NOMO-1 treated with dmso at 0.1 percent for 144 hours (cell line): ENCODE data around the gene DGAT2L6.

ENCODE experiments used
- DNase-seq: peaks from one replicate; lab custom pipeline; 2025; ENCODE audit not compliant: unreplicated experiment; lab: John Stamatoyannopoulos, UW

Gene DGAT2L6, protein sequence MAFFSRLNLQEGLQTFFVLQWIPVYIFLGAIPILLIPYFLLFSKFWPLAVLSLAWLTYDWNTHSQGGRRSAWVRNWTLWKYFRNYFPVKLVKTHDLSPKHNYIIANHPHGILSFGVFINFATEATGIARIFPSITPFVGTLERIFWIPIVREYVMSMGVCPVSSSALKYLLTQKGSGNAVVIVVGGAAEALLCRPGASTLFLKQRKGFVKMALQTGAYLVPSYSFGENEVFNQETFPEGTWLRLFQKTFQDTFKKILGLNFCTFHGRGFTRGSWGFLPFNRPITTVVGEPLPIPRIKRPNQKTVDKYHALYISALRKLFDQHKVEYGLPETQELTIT

GRCh38 chrX:70176938-70177533, at the start of gene DGAT2L6:
Gene DGAT2L6 (plus strand): TSS chrX:70177483. CDS start chrX:70177583, 100 bp downstream.
- no peak for DNase-seq

DNA sequence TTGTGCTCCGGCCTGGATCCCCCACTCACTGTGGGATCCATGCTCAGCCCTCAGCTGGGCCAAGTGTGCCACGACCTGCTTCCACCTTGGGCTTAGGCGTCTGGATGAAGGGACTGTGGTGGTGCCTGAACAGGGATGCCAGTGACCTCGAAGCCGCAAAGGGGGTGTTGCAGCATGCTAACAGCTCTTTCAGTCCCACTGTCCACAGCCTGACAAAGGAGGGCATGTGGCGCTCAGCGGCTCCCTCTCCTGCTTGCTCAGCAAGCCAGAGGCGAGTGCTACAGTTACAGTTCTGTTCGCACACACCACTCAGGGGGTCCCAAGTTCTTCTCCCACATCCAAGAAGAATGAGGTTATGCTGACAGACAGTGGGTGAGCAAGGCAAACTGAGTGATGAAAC, 49.2 kb upstream of the DGAT2L6 start:
- no peak for DNase-seq

- no peak for DNase-seq
Measured at GRCh38 chrX:70129816-70130215, 47.5 kb upstream of the DGAT2L6 start.

GRCh38 chrX:70132224-70132623, 45.1 kb upstream of the DGAT2L6 start:
- no peak for DNase-seq

DNA sequence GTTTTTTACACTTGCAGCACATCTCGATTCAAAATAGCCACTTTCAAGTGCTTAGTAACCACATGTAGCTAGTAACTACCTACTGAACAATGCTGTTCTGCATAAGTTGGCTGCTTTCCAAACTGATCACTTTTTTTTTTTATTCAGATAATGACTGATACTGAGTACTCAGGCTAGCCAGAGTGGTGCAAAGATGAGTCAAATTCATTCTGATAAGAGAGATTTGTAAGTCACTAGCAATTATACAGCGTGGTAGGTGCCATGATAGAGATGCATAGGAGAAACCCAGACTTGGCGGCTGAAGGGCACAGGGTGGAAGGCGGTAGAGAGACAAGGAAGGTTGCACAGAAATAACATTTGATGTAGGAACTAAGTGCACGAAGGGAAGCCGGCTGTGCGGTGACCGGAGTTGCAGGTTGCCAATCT, 44.4 kb upstream of the DGAT2L6 start:
- no peak for DNase-seq

- DNase-seq, result peak; percentile 79
Measured at GRCh38 chrX:70133303-70134115, 43.8 kb upstream of the DGAT2L6 start, which contains the start of gene IGBP1. Gene IGBP1 (plus strand): TSS chrX:70133447. CDS start chrX:70133948, 501 bp downstream.

- DNase-seq, result no peak
Measured at GRCh38 chrX:70134116-70134477, 43.2 kb upstream of the DGAT2L6 start.

GRCh38 chrX:70138622-70139021, 38.7 kb upstream of the DGAT2L6 start:
- no peak for DNase-seq

DNA sequence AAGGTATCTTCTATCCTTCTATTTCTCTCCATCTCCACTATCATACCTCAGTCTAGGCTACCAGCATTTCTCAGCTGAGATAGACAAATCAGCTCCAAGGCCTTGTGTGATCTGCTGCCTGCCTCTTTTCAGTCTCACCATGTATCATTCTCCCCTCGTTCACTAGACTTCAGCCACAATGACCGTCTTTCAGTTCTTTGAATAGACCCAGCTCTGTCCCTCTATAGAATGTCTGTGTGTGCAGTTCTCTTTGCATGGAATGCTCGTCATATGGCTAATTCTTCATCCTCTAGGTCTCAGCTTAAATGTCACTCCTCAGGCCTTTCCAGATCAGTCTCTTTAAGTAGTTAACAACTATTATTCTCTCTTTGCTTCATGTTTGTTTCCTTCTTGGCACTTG, 37.5 kb upstream of the DGAT2L6 start:
- DNase-seq, result no peak

DNA sequence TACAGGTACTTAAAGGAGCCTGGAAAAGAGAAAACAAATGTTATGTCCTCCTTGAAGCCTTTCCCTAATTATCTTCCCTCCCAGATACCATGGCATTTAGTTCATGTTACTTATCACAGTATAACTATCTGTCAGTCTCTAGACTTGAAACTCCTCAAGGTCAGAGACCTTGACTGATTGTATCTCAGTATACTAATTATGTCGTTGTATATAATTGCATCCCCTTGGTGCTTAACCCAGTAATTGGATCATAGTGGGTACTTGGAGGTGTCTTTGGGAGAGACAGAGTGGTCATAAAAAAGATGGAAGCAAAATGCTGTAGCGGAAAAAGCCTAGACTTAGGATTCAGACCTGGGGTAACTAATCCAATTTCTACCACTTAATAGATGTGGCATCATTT, 35.9 kb upstream of the DGAT2L6 start:
- DNase-seq, result no peak

GRCh38 chrX:70166601-70167590, 10.4 kb upstream of the DGAT2L6 start:
- DNase-seq, result no peak

DNA sequence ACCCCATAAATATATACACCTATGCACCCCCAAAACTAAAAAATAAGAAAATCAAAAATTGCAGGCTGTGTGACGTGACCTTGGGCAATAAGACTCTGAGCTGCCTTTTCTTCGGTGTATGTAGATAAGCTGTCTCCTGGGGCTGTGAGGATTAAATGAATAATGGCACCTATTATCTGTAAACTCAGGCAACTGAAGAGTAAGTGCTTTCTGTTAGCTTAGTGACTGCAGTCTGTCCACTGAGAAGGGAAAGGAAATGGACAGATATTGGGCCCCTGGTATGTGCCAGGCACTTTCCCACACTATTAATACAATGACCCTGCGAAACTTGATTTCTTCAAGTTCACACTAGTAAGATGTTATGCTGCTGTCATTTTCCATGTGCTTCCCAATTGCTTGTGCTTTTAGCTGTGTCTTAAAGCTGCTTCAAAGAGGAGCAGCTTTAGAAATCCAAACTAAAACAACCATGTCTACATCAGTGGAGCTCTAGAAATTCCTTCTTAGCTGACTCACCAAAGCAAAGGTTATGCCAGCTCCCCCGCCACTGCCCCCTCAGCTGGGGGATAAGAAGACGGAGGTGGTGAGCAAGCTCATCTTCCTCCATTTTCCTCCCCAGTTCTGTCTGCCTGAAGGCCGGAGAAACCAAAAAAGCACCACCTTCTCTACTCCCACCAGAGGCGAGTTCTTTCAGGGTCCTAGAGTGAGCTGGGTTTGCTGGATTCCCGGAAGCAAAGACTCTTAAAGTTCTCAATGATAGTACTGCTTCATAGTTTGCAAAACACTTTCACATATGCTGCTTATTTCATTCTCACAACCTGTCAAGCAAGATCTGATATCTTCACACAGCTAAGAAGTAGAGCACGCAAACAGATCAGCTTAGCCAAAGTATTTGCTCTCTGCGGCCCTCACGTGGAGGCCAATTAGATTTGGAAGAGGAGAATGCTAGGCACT, 8.8 kb upstream of the DGAT2L6 start:
- DNase-seq, result no peak

DNA sequence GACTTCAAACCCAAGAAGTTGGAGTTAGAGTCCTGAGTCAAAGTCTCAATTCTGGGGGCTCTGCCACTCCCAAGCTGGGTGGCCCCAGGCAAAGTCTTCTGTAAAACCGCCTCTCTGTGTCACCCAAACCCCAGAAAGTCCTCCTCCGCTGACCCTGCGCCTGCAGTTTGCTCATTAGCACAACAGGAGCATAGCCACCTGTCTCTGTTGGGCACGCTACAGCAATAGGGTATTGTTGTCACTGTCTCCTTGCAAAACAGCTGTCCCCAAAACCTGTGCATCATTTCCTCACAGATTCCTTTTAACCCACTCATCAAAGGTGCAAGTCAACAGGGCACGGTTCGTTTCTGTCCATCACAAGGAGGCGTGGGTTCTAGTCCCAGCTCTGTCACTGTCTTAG, 8.0 kb upstream of the DGAT2L6 start:
- no peak for DNase-seq

DNA sequence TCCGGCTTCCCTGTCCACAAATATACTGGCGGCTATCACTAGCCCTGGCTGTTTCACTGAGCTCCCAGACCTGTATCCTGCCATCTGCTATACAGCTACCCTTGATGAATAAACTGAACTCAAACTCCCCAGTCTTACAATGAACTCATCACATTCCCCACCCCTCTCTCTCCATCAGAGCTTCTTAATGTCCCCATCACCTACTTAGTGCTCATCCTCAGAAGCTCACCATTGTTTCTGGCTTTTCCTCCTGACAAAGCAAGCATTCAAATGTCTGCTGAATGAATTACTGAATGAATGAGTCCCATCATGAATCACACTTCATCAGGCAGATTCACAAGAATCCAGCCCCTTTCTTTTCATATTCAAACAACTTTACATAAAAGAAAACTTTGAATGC, 5.7 kb upstream of the DGAT2L6 start:
- DNase-seq, result no peak

DNA sequence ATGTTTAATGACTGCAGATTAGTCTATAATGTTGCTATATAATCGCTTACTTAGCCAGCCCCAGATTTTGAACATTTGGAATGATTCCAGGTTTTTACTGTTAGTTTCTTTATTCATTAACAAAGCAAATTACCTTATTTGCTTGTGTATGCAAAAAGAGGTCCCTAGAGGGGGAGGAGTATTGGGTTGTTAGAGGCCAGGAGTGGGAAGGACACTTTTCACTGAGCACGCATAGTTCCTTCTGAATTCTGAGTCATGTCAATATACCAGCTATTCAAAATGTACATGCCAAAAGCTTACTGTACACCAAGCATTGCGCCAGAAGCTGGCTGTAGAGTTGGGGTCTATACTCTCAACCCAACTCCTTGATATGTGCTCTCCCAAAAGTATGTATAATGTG, 5.1 kb upstream of the DGAT2L6 start:
- DNase-seq, result no peak

DNA sequence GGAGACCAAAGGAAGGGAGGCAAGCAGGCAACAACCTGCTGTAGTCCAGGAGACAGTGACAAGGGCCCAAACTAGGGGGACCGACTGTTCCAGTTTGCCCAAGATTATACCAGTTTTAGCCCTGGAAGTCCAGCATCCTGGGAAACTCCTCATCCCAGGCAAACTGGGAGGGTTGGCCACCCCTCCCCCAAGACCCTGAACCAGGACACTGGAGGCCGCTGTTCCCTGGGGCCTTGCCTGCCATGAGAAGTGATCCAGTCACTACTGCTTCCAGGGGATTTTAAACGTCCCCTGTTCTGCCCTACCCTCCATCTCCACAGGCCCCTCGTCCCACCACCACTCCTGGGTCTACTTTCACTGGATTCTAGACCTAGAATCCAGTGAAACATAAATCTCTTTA, 4.3 kb upstream of the DGAT2L6 start:
- DNase-seq, result no peak

DNA sequence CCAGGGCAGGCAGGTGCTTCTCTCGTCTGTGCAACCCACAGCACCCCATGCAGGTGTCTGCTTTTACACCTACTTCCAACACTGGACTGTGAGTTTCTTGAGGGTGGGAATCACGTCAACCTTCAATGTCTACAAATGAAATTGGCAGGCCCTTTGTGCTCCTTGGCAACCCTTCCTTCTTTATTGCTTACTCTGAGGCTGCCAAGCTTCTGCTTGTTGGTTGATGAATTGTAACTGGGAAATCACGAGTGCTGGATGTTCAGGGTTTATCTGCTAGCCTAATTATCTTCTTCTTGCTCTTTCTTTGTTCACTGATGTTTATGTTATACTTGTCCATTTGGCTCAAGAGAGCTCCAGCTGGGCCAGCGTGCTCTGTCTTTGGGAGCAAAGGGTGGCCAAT, 2.5 kb upstream of the DGAT2L6 start:
- DNase-seq, result no peak

- DNase-seq, result no peak
Measured at GRCh38 chrX:70175338-70175737, 1.9 kb upstream of the DGAT2L6 start.

DNA sequence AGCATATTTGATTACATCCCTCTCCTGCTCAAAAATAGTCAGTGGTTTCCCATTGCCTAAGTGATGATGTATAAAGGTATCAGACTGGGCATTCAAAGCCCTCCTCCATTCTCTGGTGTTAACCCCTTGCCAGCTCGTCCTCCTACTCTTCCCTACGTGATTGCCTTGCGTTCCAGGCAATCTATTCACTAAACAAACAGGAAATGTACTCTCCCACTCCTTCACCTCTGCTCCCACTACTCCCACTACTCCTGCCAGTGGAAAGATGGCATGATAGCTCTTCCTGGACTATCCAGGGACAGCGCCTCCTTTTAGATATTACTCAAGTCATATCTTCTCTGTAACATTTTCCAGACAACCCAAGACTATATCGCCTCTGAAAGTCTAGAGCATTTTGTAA, 5.8 kb downstream of the DGAT2L6 start:
- no peak for DNase-seq

- no peak for DNase-seq
Measured at GRCh38 chrX:70190225-70190624, 12.9 kb downstream of the DGAT2L6 start.
